GM12864 (cell line): ENCODE data around the gene PTGR2.
"Not testable (repeated sequence)": the region's sequence is repeated elsewhere in the genome, so short reads cannot be mapped to it uniquely, and the experiment has no call there.

Experiments used
- DNase-seq: peaks from one replicate; pipeline ENCODE4 v3.0.0-alpha.2; 2011; ENCODE audit warnings: low read depth
- H3K4me3 ChIP-seq: 2 replicates; pipeline ENCODE4 v1.5.1; 2011; ENCODE audit warnings: mild to moderate bottlenecking, low read depth, low read length, control low read depth
- TF ChIP-seq, protein P1 (sequence below): IDR thresholded peaks from 2 replicates; pipeline ENCODE4 v1.5.1; 2011; ENCODE audit warnings: low read depth, mild to moderate bottlenecking, moderate library complexity, low read length, control low read depth, inconsistent platforms; ENCODE audit errors: missing control alignments

PTGR2 gene

DNA sequence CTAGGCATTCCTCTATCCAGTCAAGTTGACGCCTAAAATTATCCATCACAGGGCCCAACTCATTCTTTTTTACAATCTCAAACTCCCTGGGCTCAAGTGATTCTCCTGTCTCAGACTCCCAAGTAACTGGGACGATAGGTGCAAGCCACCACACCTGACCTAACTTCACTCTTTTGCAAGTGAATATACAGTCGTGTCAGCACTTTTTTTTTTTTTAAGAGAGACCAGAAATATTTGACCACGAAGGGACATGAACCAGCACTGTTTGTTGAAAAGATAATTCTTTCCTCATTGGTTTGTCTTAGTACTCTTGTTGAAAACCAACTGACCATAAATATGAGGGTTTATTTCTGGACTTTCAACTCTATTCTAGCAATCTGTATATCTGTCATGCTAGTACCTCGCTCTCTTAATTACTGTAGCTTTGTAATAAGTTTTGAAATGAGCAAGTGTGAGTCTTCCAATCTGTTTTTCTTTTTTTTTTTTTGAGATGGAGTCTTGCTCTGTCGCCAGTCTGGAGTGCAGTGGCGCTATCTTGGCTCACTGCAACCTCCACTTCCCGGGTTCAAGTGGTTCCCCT, 14.0 kb downstream of the PTGR2 start:
- TF ChIP-seq, protein P1, sequence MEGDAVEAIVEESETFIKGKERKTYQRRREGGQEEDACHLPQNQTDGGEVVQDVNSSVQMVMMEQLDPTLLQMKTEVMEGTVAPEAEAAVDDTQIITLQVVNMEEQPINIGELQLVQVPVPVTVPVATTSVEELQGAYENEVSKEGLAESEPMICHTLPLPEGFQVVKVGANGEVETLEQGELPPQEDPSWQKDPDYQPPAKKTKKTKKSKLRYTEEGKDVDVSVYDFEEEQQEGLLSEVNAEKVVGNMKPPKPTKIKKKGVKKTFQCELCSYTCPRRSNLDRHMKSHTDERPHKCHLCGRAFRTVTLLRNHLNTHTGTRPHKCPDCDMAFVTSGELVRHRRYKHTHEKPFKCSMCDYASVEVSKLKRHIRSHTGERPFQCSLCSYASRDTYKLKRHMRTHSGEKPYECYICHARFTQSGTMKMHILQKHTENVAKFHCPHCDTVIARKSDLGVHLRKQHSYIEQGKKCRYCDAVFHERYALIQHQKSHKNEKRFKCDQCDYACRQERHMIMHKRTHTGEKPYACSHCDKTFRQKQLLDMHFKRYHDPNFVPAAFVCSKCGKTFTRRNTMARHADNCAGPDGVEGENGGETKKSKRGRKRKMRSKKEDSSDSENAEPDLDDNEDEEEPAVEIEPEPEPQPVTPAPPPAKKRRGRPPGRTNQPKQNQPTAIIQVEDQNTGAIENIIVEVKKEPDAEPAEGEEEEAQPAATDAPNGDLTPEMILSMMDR = no peak

DNA sequence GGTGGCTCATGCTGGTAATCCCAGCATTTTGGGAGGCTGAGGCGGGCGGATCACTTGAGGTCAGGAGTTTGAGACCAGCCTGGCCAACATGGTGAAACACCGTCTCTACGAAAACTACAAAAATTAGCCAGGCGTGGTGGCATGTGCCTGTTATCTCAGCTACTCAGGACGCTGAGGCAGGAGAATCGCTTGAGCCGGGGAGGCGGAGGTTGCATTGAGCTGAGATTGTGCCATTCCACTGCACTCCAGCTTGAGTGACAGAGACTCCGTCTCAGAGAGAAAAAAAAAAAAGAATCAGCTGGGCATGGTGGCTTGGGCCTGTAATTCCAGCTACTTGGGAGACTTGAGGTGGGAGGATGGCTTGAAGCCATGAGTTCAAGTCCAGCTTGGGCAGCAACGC, 18.1 kb downstream of the PTGR2 start:
- DNase-seq, H3K4me3 ChIP-seq: not testable (repeated sequence)

More for the DNA sequence above, 14.0 kb downstream of the PTGR2 start:
- no peak for DNase-seq
- no peak overlapping the region for H3K4me3 ChIP-seq

DNA sequence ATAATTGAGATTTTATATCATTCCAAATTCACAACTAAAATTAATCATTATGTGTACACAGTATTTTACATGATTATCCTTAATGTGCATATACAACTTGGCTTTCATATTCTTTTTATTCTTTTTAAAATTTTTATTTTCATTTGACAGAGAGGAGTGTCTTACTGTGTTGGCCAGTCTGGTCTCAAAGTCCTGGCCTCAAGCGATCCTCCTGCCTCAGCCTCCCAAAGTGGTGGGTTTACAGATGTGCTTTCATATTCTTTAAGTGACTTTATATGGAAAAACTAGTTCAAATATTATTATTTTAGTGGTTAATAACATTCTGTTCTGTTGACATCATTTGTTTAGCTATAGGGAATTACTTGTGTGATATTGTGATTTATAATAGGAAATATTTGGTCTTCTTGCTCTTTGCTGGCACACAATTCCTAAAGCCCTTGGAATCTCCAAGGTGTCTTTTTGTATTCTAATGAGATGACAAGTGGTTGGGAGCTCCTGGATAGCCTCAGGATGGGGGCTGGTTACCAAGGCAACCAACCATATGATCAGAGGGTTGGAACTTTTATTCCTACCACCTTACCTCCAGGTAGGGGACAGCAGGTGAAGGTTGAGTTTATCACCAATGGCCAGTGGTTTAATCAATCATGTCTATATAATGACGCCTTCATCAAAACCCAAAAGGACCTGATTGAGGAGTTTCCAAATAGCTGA, 19.0 kb downstream of the PTGR2 start:
- DNase-seq = no peak
- TF ChIP-seq, protein P1 = no peak
- H3K4me3 ChIP-seq = no peak overlapping the region

GRCh38 chr14:73873660-73874059, 22.0 kb downstream of the PTGR2 start:
- no peak overlapping the region for H3K4me3 ChIP-seq
- TF ChIP-seq, protein P1 = no peak
- no peak for DNase-seq

DNA sequence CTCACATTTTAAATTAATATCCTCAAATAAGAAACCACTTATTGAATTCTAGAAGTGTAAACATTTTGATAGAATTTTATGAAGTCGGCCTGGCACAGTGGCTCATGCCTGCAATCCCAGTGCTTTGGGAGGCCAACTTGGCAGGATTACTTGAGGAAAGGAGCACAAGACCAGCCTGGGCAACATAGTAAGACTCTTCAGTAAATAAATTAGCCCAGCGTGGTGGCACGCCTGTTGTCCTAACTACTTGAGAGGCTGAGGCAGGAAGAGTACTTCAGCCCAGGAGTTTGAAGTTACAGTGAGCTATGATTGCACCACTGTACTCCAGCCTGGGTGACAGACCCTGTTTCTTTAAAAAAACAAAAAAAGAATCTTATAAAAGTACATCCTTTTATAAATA, 26.2 kb downstream of the PTGR2 start:
- TF ChIP-seq, protein P1 = no peak

GRCh38 chr14:73878436-73878835, 26.8 kb downstream of the PTGR2 start:
- no peak for DNase-seq
- TF ChIP-seq, protein P1 = no peak

More for the DNA sequence above, 26.2 kb downstream of the PTGR2 start:
- no peak for DNase-seq
- H3K4me3 ChIP-seq = no peak overlapping the region

DNA sequence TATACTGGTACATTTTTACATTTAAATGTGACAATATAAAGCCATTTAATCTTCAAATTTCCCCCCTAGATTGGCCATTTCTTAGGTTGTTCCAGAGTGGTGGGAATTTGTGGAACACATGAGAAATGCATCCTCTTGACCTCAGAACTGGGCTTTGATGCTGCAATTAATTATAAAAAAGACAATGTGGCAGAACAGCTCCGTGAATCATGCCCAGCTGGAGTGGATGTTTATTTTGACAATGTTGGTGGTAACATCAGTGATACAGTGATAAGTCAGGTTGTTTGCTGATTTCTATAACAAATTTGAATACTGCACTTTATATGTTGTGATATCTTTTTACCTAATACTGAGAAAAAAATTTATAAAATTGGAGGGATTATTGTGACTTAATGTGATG, 27.4 kb downstream of the PTGR2 start:
- no peak overlapping the region for H3K4me3 ChIP-seq
- TF ChIP-seq, protein P1 = no peak
- no peak for DNase-seq

More at GRCh38 chr14:73878436-73878835, 26.8 kb downstream of the PTGR2 start:
- H3K4me3 ChIP-seq = no peak overlapping the region
